ENCODE data around the gene RHCE.

GRCh38 chr1:25356441-25356840 lies 64.2 kb downstream of the RHCE start:
- TF ChIP-seq, protein P1, sequence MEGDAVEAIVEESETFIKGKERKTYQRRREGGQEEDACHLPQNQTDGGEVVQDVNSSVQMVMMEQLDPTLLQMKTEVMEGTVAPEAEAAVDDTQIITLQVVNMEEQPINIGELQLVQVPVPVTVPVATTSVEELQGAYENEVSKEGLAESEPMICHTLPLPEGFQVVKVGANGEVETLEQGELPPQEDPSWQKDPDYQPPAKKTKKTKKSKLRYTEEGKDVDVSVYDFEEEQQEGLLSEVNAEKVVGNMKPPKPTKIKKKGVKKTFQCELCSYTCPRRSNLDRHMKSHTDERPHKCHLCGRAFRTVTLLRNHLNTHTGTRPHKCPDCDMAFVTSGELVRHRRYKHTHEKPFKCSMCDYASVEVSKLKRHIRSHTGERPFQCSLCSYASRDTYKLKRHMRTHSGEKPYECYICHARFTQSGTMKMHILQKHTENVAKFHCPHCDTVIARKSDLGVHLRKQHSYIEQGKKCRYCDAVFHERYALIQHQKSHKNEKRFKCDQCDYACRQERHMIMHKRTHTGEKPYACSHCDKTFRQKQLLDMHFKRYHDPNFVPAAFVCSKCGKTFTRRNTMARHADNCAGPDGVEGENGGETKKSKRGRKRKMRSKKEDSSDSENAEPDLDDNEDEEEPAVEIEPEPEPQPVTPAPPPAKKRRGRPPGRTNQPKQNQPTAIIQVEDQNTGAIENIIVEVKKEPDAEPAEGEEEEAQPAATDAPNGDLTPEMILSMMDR (IDR thresholded peaks at IDR 0.05): no peak
- no peak for TF ChIP-seq POLR2AphosphoS5 (IDR thresholded peaks at IDR 0.05)
